LNCAP (cell line): Measurements from ENCODE around the gene ZNF12.

Experiments
- CTCF ChIP-seq: fragments of 450-650 bp; IDR thresholded peaks from 2 replicates; pipeline ENCODE4 v1.5.1; 2017; ENCODE audit warnings: mild to moderate bottlenecking

The ZNF12 gene

DNA sequence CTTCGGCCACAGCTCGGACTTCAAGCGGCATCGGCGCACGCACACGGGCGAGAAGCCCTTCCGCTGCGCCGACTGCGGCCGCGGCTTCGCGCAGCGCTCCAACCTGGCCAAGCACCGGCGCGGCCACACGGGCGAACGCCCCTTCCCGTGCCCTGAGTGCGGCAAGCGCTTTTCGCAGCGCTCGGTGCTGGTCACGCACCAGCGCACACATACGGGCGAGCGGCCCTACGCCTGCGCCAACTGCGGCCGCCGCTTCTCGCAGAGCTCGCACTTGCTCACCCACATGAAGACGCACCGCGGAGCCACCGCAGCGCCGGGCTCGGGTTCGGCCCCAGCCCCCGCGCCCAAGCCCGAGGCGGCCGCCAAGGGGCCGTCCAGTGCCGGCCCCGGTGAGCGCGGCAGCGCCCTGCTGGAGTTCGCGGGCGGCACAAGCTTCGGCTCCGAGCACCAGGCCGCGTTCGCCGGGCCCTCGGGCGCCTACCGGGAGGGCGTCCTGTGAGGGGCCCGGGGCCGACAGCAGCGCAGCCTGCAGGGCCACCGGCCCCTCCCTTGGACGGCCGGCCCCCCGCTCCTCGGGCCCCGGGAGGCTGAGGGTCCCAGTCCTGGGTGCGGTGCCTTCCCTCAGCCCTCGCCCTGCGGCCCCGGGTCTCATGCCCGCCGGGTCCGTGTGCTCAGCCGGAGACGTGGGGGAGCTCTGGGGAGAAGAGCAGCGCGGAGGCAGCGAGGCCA, 52.5 kb downstream of the ZNF12 start:
- TF ChIP-seq CTCF = no peak

DNA sequence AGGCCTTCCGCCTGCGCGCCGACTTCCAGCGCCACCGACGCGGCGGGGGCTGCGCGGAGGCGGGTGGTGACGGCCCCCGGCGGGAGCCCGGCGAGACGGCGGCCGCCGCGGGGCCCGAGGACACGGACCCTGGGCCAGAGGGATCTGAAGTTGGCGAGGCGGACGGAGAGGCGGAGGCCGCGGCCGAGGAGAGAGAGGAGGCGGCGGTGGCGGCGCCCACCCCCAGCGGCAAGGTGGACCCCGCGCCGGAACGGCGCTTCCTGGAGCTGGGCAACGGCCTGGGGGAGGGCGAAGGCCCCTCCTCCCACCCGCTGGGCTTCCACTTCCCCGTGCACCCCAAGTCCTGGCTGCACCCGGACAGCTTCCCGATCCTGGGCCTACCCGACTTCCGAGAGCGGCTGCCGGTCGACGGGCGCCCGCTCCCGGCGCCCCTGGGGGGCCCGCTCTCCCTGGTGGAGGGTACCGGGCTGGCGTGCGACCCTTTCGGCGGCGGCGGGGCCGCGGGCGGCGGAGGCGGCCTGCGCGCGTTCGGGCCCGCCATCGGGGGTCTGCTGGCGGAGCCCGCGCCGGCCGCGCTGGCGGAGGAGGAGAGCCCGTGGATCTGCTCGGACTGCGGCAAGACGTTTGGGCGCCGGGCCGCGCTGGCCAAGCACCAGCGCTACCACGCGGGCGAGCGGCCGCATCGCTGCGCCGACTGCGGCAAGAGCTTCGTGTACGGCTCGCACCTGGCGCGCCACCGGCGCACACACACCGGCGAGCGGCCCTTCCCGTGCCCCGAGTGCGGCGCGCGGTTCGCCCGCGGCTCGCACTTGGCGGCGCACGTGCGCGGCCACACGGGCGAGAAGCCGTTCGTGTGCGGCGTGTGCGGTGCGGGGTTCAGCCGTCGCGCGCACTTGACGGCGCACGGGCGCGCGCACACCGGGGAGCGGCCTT, 53.4 kb downstream of the ZNF12 start:
- no peak for TF ChIP-seq CTCF

DNA sequence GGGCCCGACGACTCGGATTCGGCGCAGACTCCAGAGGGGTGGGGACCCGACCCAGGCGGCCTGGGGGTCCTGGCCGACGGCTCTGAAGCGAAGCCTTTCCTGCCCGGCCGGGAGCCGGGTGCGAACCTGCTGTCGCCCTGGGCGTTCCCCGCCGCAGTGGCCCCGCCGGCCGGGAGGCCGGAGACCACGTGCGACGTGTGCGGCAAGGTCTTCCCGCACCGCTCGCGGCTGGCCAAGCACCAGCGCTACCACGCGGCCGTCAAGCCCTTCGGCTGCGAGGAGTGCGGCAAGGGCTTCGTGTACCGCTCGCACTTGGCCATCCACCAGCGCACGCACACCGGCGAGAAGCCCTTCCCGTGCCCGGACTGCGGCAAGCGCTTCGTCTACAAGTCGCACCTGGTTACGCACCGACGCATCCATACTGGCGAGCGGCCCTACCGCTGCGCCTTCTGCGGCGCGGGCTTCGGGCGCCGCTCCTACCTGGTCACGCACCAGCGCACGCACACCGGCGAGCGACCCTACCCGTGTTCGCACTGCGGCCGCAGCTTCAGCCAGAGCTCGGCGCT, 54.2 kb downstream of the ZNF12 start:
- TF ChIP-seq CTCF = no peak

DNA sequence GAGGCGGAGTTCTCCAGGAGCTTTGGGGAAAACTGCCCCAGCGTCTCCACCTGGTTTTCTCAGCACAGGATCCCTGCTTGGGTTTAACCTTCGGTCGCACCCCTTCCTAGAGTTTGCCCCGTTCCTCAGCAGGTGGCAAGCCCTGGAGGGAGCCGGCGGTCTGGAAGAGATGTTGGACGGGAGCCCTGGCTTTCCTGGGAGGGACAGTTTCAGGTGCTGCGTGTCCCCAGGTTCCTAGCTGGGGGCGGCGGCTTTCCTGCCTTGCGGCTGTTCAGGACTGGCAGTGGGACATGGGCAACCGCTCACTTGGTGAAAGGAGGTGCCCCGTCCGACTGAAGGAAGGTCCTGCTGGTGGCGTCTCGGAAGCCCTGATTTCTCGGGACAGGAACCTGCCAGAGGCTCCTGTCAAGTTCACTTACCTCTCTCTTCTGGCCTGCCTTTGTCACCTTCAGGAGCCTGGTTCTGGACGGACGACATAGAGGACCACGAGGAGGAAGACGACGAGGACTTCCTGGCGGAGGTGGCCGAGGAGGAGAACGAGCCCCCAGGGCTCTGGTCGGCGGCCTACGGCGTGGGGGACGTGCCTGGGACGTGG, 54.8 kb downstream of the ZNF12 start:
- TF ChIP-seq CTCF = no peak

DNA sequence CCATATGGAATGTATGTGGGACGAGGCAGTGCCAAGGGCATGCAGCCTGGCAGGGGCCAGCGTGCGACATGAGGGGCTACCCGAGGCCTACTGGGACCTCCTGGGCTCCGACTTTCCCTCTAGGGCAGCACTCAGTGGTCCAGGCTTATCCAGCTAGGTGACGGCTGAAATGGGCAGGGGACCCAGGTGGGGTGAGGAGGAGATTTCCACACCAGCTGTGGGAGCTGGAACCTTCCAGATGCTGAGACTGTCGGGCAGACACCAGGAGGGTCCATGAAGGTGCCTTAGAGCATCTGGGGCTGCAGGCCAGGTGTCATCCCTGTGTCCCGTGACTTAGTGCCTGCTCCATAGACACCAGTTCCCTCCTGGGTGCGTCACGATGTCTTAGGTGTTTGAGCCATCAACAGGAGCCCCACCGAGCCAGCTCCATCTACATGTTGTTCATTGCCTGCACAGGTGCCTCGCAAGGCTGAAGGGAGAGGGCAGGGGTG, 56.2 kb downstream of the ZNF12 start:
- TF ChIP-seq CTCF = no peak

- no peak for TF ChIP-seq CTCF
Measured at GRCh38 chr7:6650086-6650485, 56.7 kb downstream of the ZNF12 start.

GRCh38 chr7:6649241-6649961, 57.3 kb downstream of the ZNF12 start:
- no peak for TF ChIP-seq CTCF
